Muscle of leg (tissue), 11 donors: ENCODE measurements around the gene CDH23. TPM values are rescaled to one million over a fixed set of nuclear protein-coding genes. Genes with fewer than 3 reads are reported as not detected.

Experiments used
- DNase-seq: peaks from one replicate; pipeline ENCODE4 v3.0.0; 2013
- H3K27ac ChIP-seq: one replicate; pipeline ENCODE4 v1.5.1; 2013; ENCODE audit warnings: mild to moderate bottlenecking, low read length, control low read depth
- H3K27me3 ChIP-seq: one replicate; pipeline ENCODE4 v1.6.1; 2013; ENCODE audit warnings: low read length; ENCODE audit not compliant: control insufficient read depth, insufficient read depth
- H3K36me3 ChIP-seq: one replicate; pipeline ENCODE4 v1.6.1; 2013; ENCODE audit warnings: low read length; ENCODE audit not compliant: control insufficient read depth, insufficient read depth
- H3K4me1 ChIP-seq: one replicate; pipeline ENCODE4 v1.6.1; 2013; ENCODE audit warnings: low read length; ENCODE audit not compliant: control insufficient read depth, insufficient read depth
- H3K4me3 ChIP-seq: one replicate; pipeline ENCODE4 v1.5.1; 2013; ENCODE audit warnings: low read length, control low read depth
- H3K9me3 ChIP-seq: replicated peaks from 2 replicates; pipeline ENCODE4 v1.6.1; 2013; ENCODE audit warnings: low read depth, low read length; ENCODE audit not compliant: control insufficient read depth
- WGBS: methylation state at CpG from one replicate; pipeline ENCODE4 v1.1.5; 2013; ENCODE audit warnings: missing lambda C conversion rate; ENCODE audit not compliant: insufficient coverage; 5-methylcytosine and 5-hydroxymethylcytosine counted together
- polyA plus RNA-seq, 8 donors: library from polyadenylated mRNA; unstranded; fragments of 120-200 nt; gene quantifications; one replicate each; pipeline versions ENCODE4 v1.2.1 to v1.2.3, GENCODE V29; 2013; ENCODE audit warnings: inconsistent platforms in 1 of 8, low replicate concordance in 1 of 8; ENCODE audit not compliant: insufficient read length in 8 of 8, insufficient read depth in 1 of 8
- total RNA-seq: library from RNA; stranded (reverse); fragments of 120-200 nt; gene quantifications from one replicate; pipeline ENCODE4 v1.2.4, GENCODE V29; 2013

The CDH23 gene
- total and polyA plus RNA-seq, 9 donors = 3.4 to 5.7 (median 4.9) TPM

GRCh38 chr10:71512312-71512711 is 115.6 kb downstream of the CDH23 start:
- Histone ChIP-seq H3K36me3 (no peaks in the 10 kb centered on the region), H3K4me3 (no peak overlapping the region), H3K27me3 (no peaks in the 10 kb centered on the region), H3K4me1 (no peaks in the 10 kb centered on the region), H3K9me3 (no peaks in the 10 kb centered on the region), H3K27ac (no peak overlapping the region)
- 90% methylated on average over 8 of the region's 10 CpGs for WGBS
- no peak for DNase-seq

- no peaks in the 10 kb centered on the region for H3K4me1 ChIP-seq
- H3K27me3 ChIP-seq = no peaks in the 10 kb centered on the region
- no peak overlapping the region for H3K4me3 ChIP-seq
- H3K36me3 ChIP-seq = no peaks in the 10 kb centered on the region
- no peak for DNase-seq
- 48% methylated on average over 5 of the region's 5 CpGs for WGBS
- H3K27ac ChIP-seq = no peak overlapping the region
- H3K9me3 ChIP-seq = no peaks in the 10 kb centered on the region
Observed at GRCh38 chr10:71512761-71513539, 116.2 kb downstream of the CDH23 start.

- H3K4me3 ChIP-seq = no peak overlapping the region
- WGBS = 75% methylated on average over 1 of the region's 2 CpGs
- no peaks in the 10 kb centered on the region for H3K4me1 ChIP-seq
- H3K27me3 ChIP-seq = no peaks in the 10 kb centered on the region
- H3K9me3 ChIP-seq = no peaks in the 10 kb centered on the region
- H3K36me3 ChIP-seq = no peaks in the 10 kb centered on the region
- DNase-seq = no peak
- no peak overlapping the region for H3K27ac ChIP-seq
Observed at GRCh38 chr10:71513540-71513853, 116.8 kb downstream of the CDH23 start.

- Histone ChIP-seq H3K9me3 (no peaks in the 10 kb centered on the region), H3K36me3 (no peaks in the 10 kb centered on the region), H3K27me3 (no peaks in the 10 kb centered on the region), H3K27ac (no peak overlapping the region), H3K4me1 (no peaks in the 10 kb centered on the region), H3K4me3 (no peak overlapping the region)
- no CpG with 5 or more reads among the region's 1 CpG for WGBS
- DNase-seq = no peak
Observed at GRCh38 chr10:71513936-71514335, 117.2 kb downstream of the CDH23 start.

GRCh38 chr10:71515531-71516172 is 118.9 kb downstream of the CDH23 start:
- H3K36me3 ChIP-seq = no peaks in the 10 kb centered on the region
- no peak overlapping the region for H3K27ac ChIP-seq
- no peak for DNase-seq
- no peaks in the 10 kb centered on the region for H3K4me1 ChIP-seq
- no peaks in the 10 kb centered on the region for H3K9me3 ChIP-seq
- H3K4me3 ChIP-seq = no peak overlapping the region
- H3K27me3 ChIP-seq = no peaks in the 10 kb centered on the region

GRCh38 chr10:71516890-71517289 is 120.2 kb downstream of the CDH23 start:
- H3K9me3 ChIP-seq = no peaks in the 10 kb centered on the region
- H3K27me3 ChIP-seq = no peaks in the 10 kb centered on the region
- H3K4me3 ChIP-seq = no peak overlapping the region
- no peaks in the 10 kb centered on the region for H3K36me3 ChIP-seq
- H3K4me1 ChIP-seq = no peaks in the 10 kb centered on the region
- DNase-seq = no peak
- H3K27ac ChIP-seq = no peak overlapping the region
- 67% methylated on average over 7 of the region's 8 CpGs for WGBS

GRCh38 chr10:71517298-71518169 is 120.8 kb downstream of the CDH23 start:
- Histone ChIP-seq H3K27ac (no peak overlapping the region), H3K9me3 (no peaks in the 10 kb centered on the region), H3K4me1 (no peaks in the 10 kb centered on the region), H3K4me3 (no peak overlapping the region), H3K36me3 (no peaks in the 10 kb centered on the region), H3K27me3 (no peaks in the 10 kb centered on the region)
- WGBS = 67% methylated on average over 13 of the region's 18 CpGs
- no peak for DNase-seq

GRCh38 chr10:71520042-71520441 is 123.3 kb downstream of the CDH23 start:
- Histone ChIP-seq H3K4me3 (no peak overlapping the region), H3K27ac (no peak overlapping the region), H3K4me1 (no peaks in the 10 kb centered on the region), H3K27me3 (peaks cover 15% of the 10 kb centered on the region), H3K36me3 (no peaks in the 10 kb centered on the region), H3K9me3 (no peaks in the 10 kb centered on the region)
- 76% methylated on average over 8 of the region's 8 CpGs for WGBS
- no peak for DNase-seq

GRCh38 chr10:71521504-71522441 is 125.1 kb downstream of the CDH23 start:
- 74% methylated on average over 10 of the region's 14 CpGs for WGBS
- DNase-seq = no peak
- no peak overlapping the region for H3K4me3 ChIP-seq
- no peaks in the 10 kb centered on the region for H3K9me3 ChIP-seq
- no peak overlapping the region for H3K27ac ChIP-seq
- no peaks in the 10 kb centered on the region for H3K4me1 ChIP-seq
- peaks cover 15% of the 10 kb centered on the region for H3K27me3 ChIP-seq
- no peaks in the 10 kb centered on the region for H3K36me3 ChIP-seq
